ENCODE measurements around the gene CBY3.
"Not testable (repeated sequence)": the region's sequence is repeated elsewhere in the genome, so short reads cannot be mapped to it uniquely, and the experiment has no call there.

Gene CBY3

GRCh38 chr5:179648410-179648809 lies 32.4 kb downstream of the CBY3 start:
- DNase-seq, result no peak
- TF ChIP-seq GATA1 (IDR thresholded peaks at IDR 0.05; ENCODE audit: low read depth, low read length), result no peak
- TF ChIP-seq POLR2A (IDR thresholded peaks at IDR 0.05; ENCODE audit: low read length), result no peak

DNA sequence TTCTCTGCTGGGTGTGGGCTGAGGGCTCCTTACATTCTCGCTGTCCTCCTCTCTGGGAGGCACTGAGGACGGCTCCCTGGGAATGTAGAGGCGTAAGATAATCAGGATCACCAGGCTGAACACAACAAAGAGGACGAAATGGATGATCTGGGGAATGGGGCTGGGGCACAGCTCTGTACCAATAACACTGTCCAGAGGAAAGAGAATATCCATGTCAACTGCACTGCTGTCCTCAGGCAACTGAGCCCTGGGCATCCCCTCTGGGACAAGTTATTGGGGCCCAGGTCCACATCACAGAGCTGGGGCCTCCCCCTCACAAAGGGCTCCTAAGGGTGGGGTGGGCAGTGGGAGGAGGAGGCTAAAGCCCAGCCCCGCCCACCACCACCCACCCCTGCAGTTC lies 36.1 kb downstream of the CBY3 start:
- not testable (repeated sequence) for DNase-seq

- DNase-seq, result not testable (repeated sequence)
Observed at GRCh38 chr5:179643141-179643920, 37.5 kb downstream of the CBY3 start.

GRCh38 chr5:179642626-179643025 lies 38.2 kb downstream of the CBY3 start:
- not testable (repeated sequence) for DNase-seq

DNA sequence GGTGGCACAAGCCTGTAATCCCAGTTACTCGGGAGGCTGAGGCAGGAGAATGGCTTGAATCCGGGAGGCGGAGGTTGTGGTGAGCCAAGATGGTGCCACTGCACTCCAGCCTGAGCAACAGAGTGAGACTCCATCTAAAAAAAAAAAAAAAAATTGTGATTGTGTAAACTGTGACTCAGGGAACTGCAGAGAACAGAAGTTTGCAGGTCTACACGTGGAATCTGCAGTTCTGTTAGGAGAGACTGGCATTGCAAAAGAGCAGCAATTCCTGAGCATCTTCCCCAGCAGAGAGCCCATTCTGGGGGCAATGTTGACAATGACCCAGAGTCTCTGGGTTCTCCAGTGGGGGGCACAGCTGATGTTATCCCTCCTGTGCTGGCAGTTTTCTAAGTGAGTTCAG lies 39.1 kb downstream of the CBY3 start:
- DNase-seq, result not testable (repeated sequence)

- not testable (repeated sequence) for DNase-seq
Observed at GRCh38 chr5:179639296-179639695, 41.5 kb downstream of the CBY3 start.

DNA sequence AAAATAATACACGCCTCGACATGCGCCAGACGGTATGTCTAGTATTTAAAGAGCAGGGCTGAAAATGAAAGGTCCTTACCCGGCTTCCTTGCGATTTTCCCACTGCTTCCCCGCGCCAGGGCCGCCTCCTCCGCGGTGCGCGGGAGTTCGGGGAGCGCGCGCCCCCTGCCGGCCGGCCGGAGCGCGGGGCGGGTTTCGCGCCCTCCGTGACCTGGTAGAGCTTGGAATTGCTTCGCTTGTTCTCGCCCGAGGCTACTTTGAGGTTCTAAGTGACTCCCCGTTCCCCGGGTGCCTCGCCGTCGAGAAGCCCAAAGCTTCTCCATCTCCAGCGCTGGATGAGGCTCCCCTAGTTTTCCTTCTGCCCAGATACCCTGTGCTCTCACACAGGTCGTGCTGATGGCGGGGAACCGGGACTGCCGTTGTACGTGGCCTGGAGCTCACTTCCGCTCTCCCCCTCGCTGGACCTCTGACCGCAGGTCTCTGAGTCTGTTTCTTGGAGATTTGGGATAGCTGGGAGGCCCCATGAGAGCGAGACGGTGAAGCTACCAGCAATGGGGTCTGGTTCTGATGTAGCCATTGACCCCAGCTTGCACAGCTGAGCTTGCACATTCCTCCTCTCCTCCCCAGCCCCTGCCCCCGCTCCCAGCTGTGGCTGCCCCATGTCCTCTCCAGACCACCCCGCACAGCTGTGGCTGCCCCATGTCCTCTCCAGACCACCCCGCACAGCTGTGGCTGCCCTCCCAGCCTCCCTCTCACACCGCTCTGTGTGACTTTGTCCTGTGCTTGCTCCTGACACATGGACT lies 46.3 kb downstream of the CBY3 start:
- DNase-seq, result not testable (repeated sequence)

DNA sequence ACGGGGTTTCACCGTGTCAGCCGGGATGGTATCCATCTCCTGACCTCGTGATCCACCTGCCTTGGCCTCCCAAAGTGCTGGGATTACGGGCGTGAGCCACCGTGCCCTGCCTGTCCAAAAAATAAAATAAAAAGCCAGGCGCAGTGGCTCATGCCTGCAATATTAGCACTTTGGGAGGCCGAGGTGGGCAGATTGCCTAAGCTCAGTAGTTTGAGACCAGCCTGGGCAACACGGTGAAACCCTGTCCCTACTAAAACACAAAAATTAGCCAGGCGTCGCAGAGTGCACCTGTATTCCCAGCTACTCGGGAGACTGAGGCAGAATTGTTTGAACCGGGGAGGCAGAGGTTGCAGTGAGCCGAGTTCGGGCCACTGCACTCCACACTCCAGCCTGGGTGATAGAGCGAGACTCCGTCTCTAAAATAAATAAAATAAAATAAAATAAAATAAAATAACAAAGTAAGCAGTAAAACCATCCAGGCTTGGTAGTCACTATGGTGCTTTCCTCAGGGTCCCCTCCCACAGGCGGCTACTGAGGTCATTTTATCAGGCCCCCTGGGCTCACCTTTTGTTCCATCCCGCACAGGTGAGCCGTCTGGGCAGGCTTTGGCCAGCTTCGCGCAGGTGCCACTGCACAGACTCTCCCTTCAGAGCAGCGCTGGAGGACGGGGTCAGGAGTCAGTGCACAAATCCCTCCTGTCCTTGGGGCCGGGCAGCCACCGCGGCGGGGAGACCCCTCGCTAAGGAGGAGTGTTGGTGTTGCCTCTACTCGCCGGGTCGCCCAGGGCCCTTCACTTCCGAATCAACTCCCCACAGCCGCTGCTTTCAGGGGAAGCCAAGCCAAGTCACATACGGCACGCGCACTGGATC lies 47.1 kb downstream of the CBY3 start:
- DNase-seq, result not testable (repeated sequence)

Measured in erythroblast (primary cell).